ENCODE measurements around the gene KREMEN2. TPM values are rescaled to one million over a fixed set of nuclear protein-coding genes. Genes with fewer than 3 reads are reported as not detected.
A peak's percentile ranks its signal among the peaks of the same experiment; 100 is the strongest.

KREMEN2 gene
- total and polyA plus RNA-seq, 2 of the 13 experiments (the other 11 are each of a cell fraction or from before 2014, with no cell fraction given): 0.48 to 1.2 TPM

- TF ChIP-seq IRF1 (CRISPR knock-in tag; IDR thresholded peaks at IDR 0.05; ENCODE audit: low read depth): no peak
- TF ChIP-seq ZNF512 (CRISPR knock-in tag; IDR thresholded peaks at IDR 0.05): no peak
- TF ChIP-seq ZNF605 (CRISPR knock-in tag; IDR thresholded peaks at IDR 0.05): 0 out of 2 replicates have a peak, but pooled peaks have one; percentile 66
- no peak for TF ChIP-seq NCOA2 (CRISPR knock-in tag; IDR thresholded peaks at IDR 0.05)
- no peak for TF ChIP-seq IKZF1 (IDR thresholded peaks at IDR 0.05)
- TF ChIP-seq, protein P1, sequence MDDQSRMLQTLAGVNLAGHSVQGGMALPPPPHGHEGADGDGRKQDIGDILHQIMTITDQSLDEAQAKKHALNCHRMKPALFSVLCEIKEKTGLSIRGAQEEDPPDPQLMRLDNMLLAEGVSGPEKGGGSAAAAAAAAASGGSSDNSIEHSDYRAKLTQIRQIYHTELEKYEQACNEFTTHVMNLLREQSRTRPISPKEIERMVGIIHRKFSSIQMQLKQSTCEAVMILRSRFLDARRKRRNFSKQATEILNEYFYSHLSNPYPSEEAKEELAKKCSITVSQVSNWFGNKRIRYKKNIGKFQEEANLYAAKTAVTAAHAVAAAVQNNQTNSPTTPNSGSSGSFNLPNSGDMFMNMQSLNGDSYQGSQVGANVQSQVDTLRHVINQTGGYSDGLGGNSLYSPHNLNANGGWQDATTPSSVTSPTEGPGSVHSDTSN (CRISPR knock-in tag; IDR thresholded peaks at IDR 0.05; ENCODE audit: borderline replicate concordance): no peak
- TF ChIP-seq ZGPAT (CRISPR knock-in tag; IDR thresholded peaks at IDR 0.05): peak; percentile 86; the same call in 1 of the 2 replicates
- no peak for TF ChIP-seq THYN1 (CRISPR knock-in tag; IDR thresholded peaks at IDR 0.05; ENCODE audit: borderline replicate concordance, low read depth)
- 0 out of 2 replicates have a peak, but pooled peaks have one; percentile 28 for TF ChIP-seq GATAD1 (CRISPR knock-in tag; IDR thresholded peaks at IDR 0.05)
- no peak for TF ChIP-seq ZNF530 (CRISPR knock-in tag; IDR thresholded peaks at IDR 0.05; ENCODE audit: low read depth)
- TF ChIP-seq ZMAT3 (CRISPR knock-in tag; conservative IDR thresholded peaks at IDR 0.05): no peak
- no peak for TF ChIP-seq SIN3B (IDR thresholded peaks at IDR 0.05; ENCODE audit: low read length)
- TF ChIP-seq ISL2 (CRISPR knock-in tag; IDR thresholded peaks at IDR 0.05): no peak; the same call in 1 of the 2 replicates
- TF ChIP-seq, protein P2, sequence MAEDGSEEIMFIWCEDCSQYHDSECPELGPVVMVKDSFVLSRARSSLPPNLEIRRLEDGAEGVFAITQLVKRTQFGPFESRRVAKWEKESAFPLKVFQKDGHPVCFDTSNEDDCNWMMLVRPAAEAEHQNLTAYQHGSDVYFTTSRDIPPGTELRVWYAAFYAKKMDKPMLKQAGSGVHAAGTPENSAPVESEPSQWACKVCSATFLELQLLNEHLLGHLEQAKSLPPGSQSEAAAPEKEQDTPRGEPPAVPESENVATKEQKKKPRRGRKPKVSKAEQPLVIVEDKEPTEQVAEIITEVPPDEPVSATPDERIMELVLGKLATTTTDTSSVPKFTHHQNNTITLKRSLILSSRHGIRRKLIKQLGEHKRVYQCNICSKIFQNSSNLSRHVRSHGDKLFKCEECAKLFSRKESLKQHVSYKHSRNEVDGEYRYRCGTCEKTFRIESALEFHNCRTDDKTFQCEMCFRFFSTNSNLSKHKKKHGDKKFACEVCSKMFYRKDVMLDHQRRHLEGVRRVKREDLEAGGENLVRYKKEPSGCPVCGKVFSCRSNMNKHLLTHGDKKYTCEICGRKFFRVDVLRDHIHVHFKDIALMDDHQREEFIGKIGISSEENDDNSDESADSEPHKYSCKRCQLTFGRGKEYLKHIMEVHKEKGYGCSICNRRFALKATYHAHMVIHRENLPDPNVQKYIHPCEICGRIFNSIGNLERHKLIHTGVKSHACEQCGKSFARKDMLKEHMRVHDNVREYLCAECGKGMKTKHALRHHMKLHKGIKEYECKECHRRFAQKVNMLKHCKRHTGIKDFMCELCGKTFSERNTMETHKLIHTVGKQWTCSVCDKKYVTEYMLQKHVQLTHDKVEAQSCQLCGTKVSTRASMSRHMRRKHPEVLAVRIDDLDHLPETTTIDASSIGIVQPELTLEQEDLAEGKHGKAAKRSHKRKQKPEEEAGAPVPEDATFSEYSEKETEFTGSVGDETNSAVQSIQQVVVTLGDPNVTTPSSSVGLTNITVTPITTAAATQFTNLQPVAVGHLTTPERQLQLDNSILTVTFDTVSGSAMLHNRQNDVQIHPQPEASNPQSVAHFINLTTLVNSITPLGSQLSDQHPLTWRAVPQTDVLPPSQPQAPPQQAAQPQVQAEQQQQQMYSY (CRISPR knock-in tag; IDR thresholded peaks at IDR 0.05): peak; percentile 24; the same call in 1 of the 2 replicates
These were observed 5.8 kb downstream of the KREMEN2 start (continued) for GRCh38 chr16:2969545-2970521.

All from HepG2 (cell line).